ENCODE results near the gene KIF3B.

DNA sequence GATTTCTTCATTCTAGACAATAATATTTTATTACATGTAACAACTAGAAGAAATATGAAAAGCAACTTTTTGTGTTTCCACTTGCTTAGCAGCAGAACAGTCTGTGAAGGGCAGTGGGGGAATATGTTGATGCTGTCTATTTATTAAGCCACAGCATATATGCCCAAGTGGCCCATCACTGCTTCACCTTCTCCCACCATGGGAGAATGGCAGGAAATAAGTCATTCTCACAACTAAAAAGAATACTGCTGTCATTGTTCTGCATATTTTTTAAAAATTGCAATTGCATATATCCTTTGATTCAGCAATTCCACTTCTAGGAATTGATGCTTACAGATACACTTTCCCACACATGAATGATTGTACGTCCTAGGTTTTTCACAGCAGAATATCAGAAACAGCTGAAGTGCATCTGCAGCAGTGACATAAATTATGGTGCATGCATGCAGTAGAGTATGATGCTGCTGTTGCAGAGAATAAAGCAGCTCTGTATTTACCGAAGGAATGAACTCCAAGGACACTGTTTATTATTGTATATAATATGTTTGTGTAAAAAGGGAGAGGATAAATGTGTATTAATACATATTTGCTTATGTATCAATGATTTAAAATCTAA, 26.8 kb downstream of the KIF3B start:
- TF ChIP-seq, protein P1, sequence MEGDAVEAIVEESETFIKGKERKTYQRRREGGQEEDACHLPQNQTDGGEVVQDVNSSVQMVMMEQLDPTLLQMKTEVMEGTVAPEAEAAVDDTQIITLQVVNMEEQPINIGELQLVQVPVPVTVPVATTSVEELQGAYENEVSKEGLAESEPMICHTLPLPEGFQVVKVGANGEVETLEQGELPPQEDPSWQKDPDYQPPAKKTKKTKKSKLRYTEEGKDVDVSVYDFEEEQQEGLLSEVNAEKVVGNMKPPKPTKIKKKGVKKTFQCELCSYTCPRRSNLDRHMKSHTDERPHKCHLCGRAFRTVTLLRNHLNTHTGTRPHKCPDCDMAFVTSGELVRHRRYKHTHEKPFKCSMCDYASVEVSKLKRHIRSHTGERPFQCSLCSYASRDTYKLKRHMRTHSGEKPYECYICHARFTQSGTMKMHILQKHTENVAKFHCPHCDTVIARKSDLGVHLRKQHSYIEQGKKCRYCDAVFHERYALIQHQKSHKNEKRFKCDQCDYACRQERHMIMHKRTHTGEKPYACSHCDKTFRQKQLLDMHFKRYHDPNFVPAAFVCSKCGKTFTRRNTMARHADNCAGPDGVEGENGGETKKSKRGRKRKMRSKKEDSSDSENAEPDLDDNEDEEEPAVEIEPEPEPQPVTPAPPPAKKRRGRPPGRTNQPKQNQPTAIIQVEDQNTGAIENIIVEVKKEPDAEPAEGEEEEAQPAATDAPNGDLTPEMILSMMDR (IDR thresholded peaks at IDR 0.05): no peak
- no peak for TF ChIP-seq EZH2 (IDR thresholded peaks at IDR 0.05; ENCODE audit: borderline replicate concordance, insufficient read depth, low read depth, low read length, poor library complexity, severe bottlenecking)

Measured in B cell (primary cell).